Panc1 (cell line): ENCODE data around the gene PPP1CA. TPM values are rescaled to one million over a fixed set of nuclear protein-coding genes. Genes with fewer than 3 reads are reported as not detected.

ENCODE experiments used
- ATAC-seq: fragments of 200-7000 bp; cut with Tn5 transposase; 2 replicates; pipeline ENCODE4 v1.9.1; 2020; ENCODE audit warnings: mild to moderate bottlenecking, moderate library complexity
- BruUV-seq: library from RNA; stranded (reverse); fragments of 400-500 nt; replicated peaks from 2 replicates; lab custom pipeline; 2021; lab: Mats Ljungman, UMichigan
- CTCF ChIA-PET: fragments of 300-600 bp; sonication (Branson Sonifier 250); formaldehyde crosslinking; loops from one replicate; lab custom pipeline; 2022; ENCODE audit warnings: antibody characterized with exemption; lab: Charles Lee
- POLR2A ChIA-PET: fragments of 300-600 bp; sonication (Branson Sonifier 250); formaldehyde crosslinking; loops from one replicate; lab custom pipeline; 2022; ENCODE audit warnings: antibody characterized with exemption; lab: Charles Lee
- DNase-seq: peaks from one replicate; pipeline ENCODE4 v3.0.0-alpha.2; 2010; ENCODE audit warnings: low read depth, low spot score
- H3K27ac ChIP-seq: 2 replicates; pipeline ENCODE4 v1.5.1; 2011; ENCODE audit warnings: mild to moderate bottlenecking, low read length, inconsistent platforms
- H3K27me3 ChIP-seq: fragments of 200-500 bp; sonication (Bioruptor generic); 2 replicates; pipeline ENCODE4 v1.6.0; 2014; ENCODE audit warnings: low read length, inconsistent platforms; ENCODE audit not compliant: control insufficient read depth, insufficient read depth
- H3K36me3 ChIP-seq: fragments of 200-500 bp; sonication (Bioruptor generic); 2 replicates; pipeline ENCODE4 v1.5.1; 2014; ENCODE audit warnings: inconsistent platforms, mild to moderate bottlenecking, low read length, moderate library complexity; ENCODE audit not compliant: control insufficient read depth, insufficient read depth
- H3K4me1 ChIP-seq: 2 replicates; pipeline ENCODE4 v1.5.1; 2011; ENCODE audit warnings: inconsistent platforms, mild to moderate bottlenecking, low read length, moderate library complexity; ENCODE audit not compliant: control insufficient read depth, insufficient read depth
- H3K4me3 ChIP-seq, 2 experiments: 2 replicates each; pipeline ENCODE4 v1.5.1; 2011 to 2012; ENCODE audit warnings: low read depth in 2 of 2, low read length in 2 of 2, mild to moderate bottlenecking in 2 of 2, inconsistent platforms in 1 of 2, moderate library complexity in 1 of 2
- H3K9me3 ChIP-seq: fragments of 200-500 bp; sonication (Bioruptor generic); 2 replicates; pipeline ENCODE4 v1.5.1; 2014; ENCODE audit warnings: low read depth, mild to moderate bottlenecking, inconsistent platforms, low read length, moderate library complexity; ENCODE audit not compliant: control insufficient read depth, insufficient read depth
- CTCF ChIP-seq: fragments of 450-650 bp; IDR thresholded peaks from 2 replicates; pipeline ENCODE4 v1.5.1; 2017; ENCODE audit warnings: mild to moderate bottlenecking
- POLR2AphosphoS5 ChIP-seq: IDR thresholded peaks from 2 replicates; pipeline ENCODE4 v1.6.1; 2012; ENCODE audit warnings: mild to moderate bottlenecking, low read depth, low read length, moderate library complexity
- REST ChIP-seq, 2 experiments: IDR thresholded peaks; 2 replicates each; pipeline ENCODE4 v1.6.1; 2011 to 2012; ENCODE audit warnings: low read depth in 2 of 2, control low read depth in 1 of 2, low read length in 1 of 2, mild to moderate bottlenecking in 1 of 2, moderate library complexity in 1 of 2; ENCODE audit not compliant: insufficient read depth in 1 of 2
- SIN3A ChIP-seq: IDR thresholded peaks from 2 replicates; pipeline ENCODE4 v1.6.1; 2012; ENCODE audit warnings: low read depth, mild to moderate bottlenecking, low read length, moderate library complexity, borderline replicate concordance; ENCODE audit not compliant: insufficient read depth
- TCF7L2 ChIP-seq: IDR thresholded peaks from 2 replicates; pipeline ENCODE4 v1.6.1; 2011; ENCODE audit warnings: mild to moderate bottlenecking, low read depth, low read length, inconsistent platforms
- in situ Hi-C: cut with HindIII; loops from 2 replicates; pipeline ENCODE4 v1.10.0; 2016; ENCODE audit warnings: low sequenced_read_pairs, low pct_unique_long_range_greater_than_20kb
- intact Hi-C: fragments of 100-400 bp; cut with micrococcal nuclease; formaldehyde crosslinking; loops from one replicate; pipeline ENCODE4 v1.10.0; 2022; ENCODE audit not compliant: unreplicated experiment
- total RNA-seq: library from RNA; stranded (reverse); gene quantifications from one replicate; pipeline ENCODE4 v1.2.1, GENCODE V29; 2021; ENCODE audit not compliant: unreplicated experiment

Gene PPP1CA
- total RNA-seq, 1 experiment from 2014 or later: 361 TPM

- TF ChIP-seq TCF7L2 (no peak), REST (IDR thresholded peaks at IDR 0.05; ENCODE audit: insufficient read depth in 1 of 2, low read depth in 2 of 2, low read length in 1 of 2) (no peak), POLR2AphosphoS5 (no peak), SIN3A (no peak), CTCF (no peak)
- Histone ChIP-seq H3K27ac (no peak overlapping the region), H3K36me3 (no peaks in the 10 kb centered on the region), H3K27me3 (no peaks in the 10 kb centered on the region), H3K4me3 (no peak overlapping the region), H3K9me3 (no peaks in the 10 kb centered on the region), H3K4me1 (peaks cover 36% of the 10 kb centered on the region)
- CTCF ChIA-PET: no interaction called here
- in situ Hi-C loops: no loop called here
- no peak for DNase-seq
- no TSS peak for BruUV-seq
- POLR2A ChIA-PET: interaction anchor here (0.7 kb wide), 1 partner anchor 19 kb away, joined by 3 read pairs; no protein-coding TSS in a partner anchor
- ATAC-seq: no peak
- intact Hi-C loops: no loop called here
Observed at GRCh38 chr11:67366546-67366945, 35.1 kb downstream of the PPP1CA start.

GRCh38 chr11:67365736-67366444, 35.8 kb downstream of the PPP1CA start:
- H3K36me3 ChIP-seq: no peaks in the 10 kb centered on the region
- in situ Hi-C loops (no loop called here), intact Hi-C loops (no loop called here)
- no peak for ATAC-seq
- POLR2A ChIA-PET: interaction anchor here (0.7 kb wide), 1 partner anchor 20 kb away, joined by 3 read pairs; no protein-coding TSS in a partner anchor
- TF ChIP-seq TCF7L2 (no peak), CTCF (no peak), POLR2AphosphoS5 (no peak), SIN3A (no peak), REST (IDR thresholded peaks at IDR 0.05; ENCODE audit: insufficient read depth in 1 of 2, low read depth in 2 of 2, low read length in 1 of 2) (no peak)
- DNase-seq: no peak
- H3K9me3 ChIP-seq: no peaks in the 10 kb centered on the region
- CTCF ChIA-PET: interaction anchor here (0.6 kb wide), 2 partner anchors 10 to 236 kb away, joined by 3 to 6 read pairs; no protein-coding TSS in a partner anchor
- peaks cover 29% of the 10 kb centered on the region for H3K4me1 ChIP-seq
- no TSS peak for BruUV-seq
- H3K27me3 ChIP-seq: no peaks in the 10 kb centered on the region
- H3K4me3 ChIP-seq: no peak overlapping the region
- no peak overlapping the region for H3K27ac ChIP-seq
